HepG2 (cell line): ENCODE data around the gene ROMO1. TPM values are rescaled to one million over a fixed set of nuclear protein-coding genes. Genes with fewer than 3 reads are reported as not detected.

Experiments used
- ARID4A ChIP-seq: sonication (generic); formaldehyde crosslinking; IDR thresholded peaks from 2 replicates; pipeline ENCODE4 v1.5.0; 2020; ENCODE audit warnings: mild to moderate bottlenecking, missing genetic modification reagents, borderline replicate concordance
- CCAR2 ChIP-seq: fragments of 200-400 bp; formaldehyde crosslinking; optimal IDR thresholded peaks from 2 replicates; pipeline ENCODE3; 2018; ENCODE audit warnings: low read depth, mild to moderate bottlenecking, low read length, moderate library complexity
- HDAC2 ChIP-seq: sonication (generic); formaldehyde crosslinking; IDR thresholded peaks from 2 replicates; pipeline ENCODE4 v1.4.0; 2020; ENCODE audit warnings: missing genetic modification reagents
- JUND ChIP-seq: sonication (generic); formaldehyde crosslinking; IDR thresholded peaks from 2 replicates; pipeline ENCODE4 v1.8.0; 2022; ENCODE audit warnings: mild to moderate bottlenecking, missing genetic modification reagents
- PRDM10 ChIP-seq: sonication (generic); formaldehyde crosslinking; IDR thresholded peaks from 2 replicates; pipeline ENCODE4 v1.4.0; 2020; ENCODE audit warnings: low read depth, missing genetic modification reagents
- RCOR2 ChIP-seq: IDR thresholded peaks from 2 replicates; pipeline ENCODE4 v1.6.1; 2016; ENCODE audit warnings: missing biosample characterization, missing genetic modification reagents
- SKIL ChIP-seq: sonication (generic); formaldehyde crosslinking; IDR thresholded peaks from 2 replicates; pipeline ENCODE4 v1.8.0; 2022; ENCODE audit warnings: missing genetic modification reagents, mild to moderate bottlenecking, moderate library complexity, borderline replicate concordance
- SNAPC2 ChIP-seq: sonication (generic); formaldehyde crosslinking; IDR thresholded peaks from 2 replicates; pipeline ENCODE4 v1.8.1; 2022; ENCODE audit warnings: mild to moderate bottlenecking, missing genetic modification reagents
- TBX3 ChIP-seq: fragments of 450-650 bp; IDR thresholded peaks from 2 replicates; pipeline ENCODE4 v1.6.1; 2017; ENCODE audit warnings: antibody characterized with exemption, mild to moderate bottlenecking, inconsistent platforms, borderline replicate concordance
- TFAP4 ChIP-seq: sonication (generic); IDR thresholded peaks from 2 replicates; pipeline ENCODE4 v1.6.1; 2016; ENCODE audit warnings: low read depth, borderline replicate concordance
- U2AF2 ChIP-seq: fragments of 200-400 bp; formaldehyde crosslinking; IDR thresholded peaks from 2 replicates; pipeline ENCODE4 v1.6.1; 2017; ENCODE audit warnings: low read depth, mild to moderate bottlenecking, low read length
- ZFP62 ChIP-seq: sonication (generic); formaldehyde crosslinking; IDR thresholded peaks from 2 replicates; pipeline ENCODE4 v1.4.0; 2020; ENCODE audit warnings: missing genetic modification reagents
- ZNF121 ChIP-seq: sonication (generic); formaldehyde crosslinking; IDR thresholded peaks from 2 replicates; pipeline ENCODE4 v1.5.0; 2020; ENCODE audit warnings: mild to moderate bottlenecking, missing genetic modification reagents
- ZNF441 ChIP-seq: sonication (generic); formaldehyde crosslinking; IDR thresholded peaks from 2 replicates; pipeline ENCODE4 v1.7.0; 2021; ENCODE audit warnings: missing genetic modification reagents, borderline replicate concordance
- ZNF558 ChIP-seq: sonication (generic); formaldehyde crosslinking; IDR thresholded peaks from 2 replicates; pipeline ENCODE4 v1.9.0; 2022; ENCODE audit warnings: mild to moderate bottlenecking, missing genetic modification reagents, borderline replicate concordance
- ZNF644 ChIP-seq: IDR thresholded peaks from 2 replicates; pipeline ENCODE4 v1.6.1; 2016; ENCODE audit warnings: low read depth
- ZNF850 ChIP-seq: sonication (generic); formaldehyde crosslinking; conservative IDR thresholded peaks from 2 replicates; pipeline ENCODE4 v1.9.0; 2021; ENCODE audit warnings: mild to moderate bottlenecking, missing genetic modification reagents
- ZSCAN12 ChIP-seq: sonication (generic); formaldehyde crosslinking; IDR thresholded peaks from 2 replicates; pipeline ENCODE4 v1.9.0; 2021; ENCODE audit warnings: mild to moderate bottlenecking, missing genetic modification reagents
- polyA plus RNA-seq, 8 experiments: library from polyadenylated mRNA; depleted of rRNA in 3 of 8; stranded (reverse) in 7 of 8; unstranded in 1 of 8; fragments of >200 nt; fragmentation: Illumina TruSeq in 4 of 8; extraction: Trizol in 4 of 8; gene quantifications; 2 replicates each; pipeline versions ENCODE4 v1.2.1 to v1.2.3, GENCODE V29; 2011 to 2016; ENCODE audit warnings: low read depth in 4 of 8, missing spikeins in 1 of 8, mixed read lengths in 1 of 8; ENCODE audit not compliant: insufficient read depth in 1 of 8
- total RNA-seq, 5 experiments: library from RNA; depleted of rRNA; stranded (reverse); fragments of >200 nt; fragmentation: Illumina TruSeq; extraction: Trizol; gene quantifications; 2 replicates each; pipeline ENCODE4 v1.2.3, GENCODE V29; 2016; ENCODE audit warnings: low read depth in 1 of 5

Gene ROMO1
- total and polyA plus RNA-seq, 2 of the 13 experiments (the other 11 are each of a cell fraction or from before 2014, with no cell fraction given): 636 to 755 TPM

- TF ChIP-seq PRDM10 (CRISPR knock-in tag): 0 out of 2 replicates have a peak, but pooled peaks have one; percentile 11
- TF ChIP-seq RCOR2: peak; percentile 55; the same call in 1 of the 2 replicates
- peak; percentile 37; the same call in 1 of the 2 replicates for TF ChIP-seq ARID4A (CRISPR knock-in tag)
- no peak for TF ChIP-seq ZNF558
- TF ChIP-seq ZNF121 (CRISPR knock-in tag): no peak
- TF ChIP-seq ZFP62 (CRISPR knock-in tag): no peak
- 0 out of 2 replicates have a peak, but pooled peaks have one; percentile 69 for TF ChIP-seq ZSCAN12 (CRISPR knock-in tag)
- TF ChIP-seq TBX3: no peak
- no peak for TF ChIP-seq JUND
- TF ChIP-seq ZNF644 (CRISPR knock-in tag): peak; percentile 19; the same call in 1 of the 2 replicates
- no peak for TF ChIP-seq SKIL (CRISPR knock-in tag)
- TF ChIP-seq CCAR2: no peak
- TF ChIP-seq ZNF441: no peak
- TF ChIP-seq HDAC2: no peak; the same call in 1 of the 2 replicates
- no peak for TF ChIP-seq SNAPC2
- TF ChIP-seq TFAP4: no peak
- TF ChIP-seq ZNF850 (CRISPR knock-in tag): no peak
- 0 out of 2 replicates have a peak, but pooled peaks have one; percentile 76 for TF ChIP-seq U2AF2
Observed at GRCh38 chr20:35743693-35744491, 44.7 kb downstream of the ROMO1 start (continued).
